HG03575 (cell line): ENCODE data around the gene TBL1Y.
"Not testable (repeated sequence)": the region's sequence is repeated elsewhere in the genome, so short reads cannot be mapped to it uniquely, and the experiment has no call there.

ENCODE experiments used
- ATAC-seq: cut with Tn5 transposase; IDR thresholded peaks from one replicate; pipeline ENCODE4 v1.9.1; 2021; ENCODE audit not compliant: unreplicated experiment, insufficient number of reproducible peaks, low FRiP score; ENCODE audit errors: extremely low read depth

TBL1Y gene

GRCh38 chrY:7040662-7041061 lies 130.2 kb downstream of the TBL1Y start:
- ATAC-seq, result no peak

- ATAC-seq, result no peak
Observed at GRCh38 chrY:7041983-7042382, 131.5 kb downstream of the TBL1Y start.

GRCh38 chrY:7052461-7052860 lies 142.0 kb downstream of the TBL1Y start:
- ATAC-seq, result not testable (repeated sequence)

- ATAC-seq, result no peak
Observed at GRCh38 chrY:7056886-7057285, 146.4 kb downstream of the TBL1Y start.

GRCh38 chrY:7078725-7079124 lies 168.2 kb downstream of the TBL1Y start:
- ATAC-seq, result no peak

DNA sequence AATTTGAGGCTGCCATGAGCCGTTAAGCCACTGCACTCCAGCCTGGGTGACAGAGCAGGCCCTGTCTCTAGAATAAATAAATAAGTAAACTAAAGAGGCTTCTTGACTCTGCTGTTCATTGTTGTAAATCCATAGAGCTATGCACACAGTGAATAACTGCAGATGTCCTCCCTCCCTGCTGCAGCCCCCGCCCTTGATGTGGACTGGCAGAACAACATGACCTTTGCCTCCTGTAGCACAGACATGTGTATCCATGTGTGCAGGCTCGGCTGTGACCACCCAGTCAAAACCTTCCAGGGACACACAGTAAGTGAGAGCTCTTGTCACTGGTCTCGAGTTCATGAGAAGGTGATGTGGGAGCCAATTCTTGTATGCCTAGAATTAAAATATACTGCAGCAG lies 170.1 kb downstream of the TBL1Y start:
- not testable (repeated sequence) for ATAC-seq

DNA sequence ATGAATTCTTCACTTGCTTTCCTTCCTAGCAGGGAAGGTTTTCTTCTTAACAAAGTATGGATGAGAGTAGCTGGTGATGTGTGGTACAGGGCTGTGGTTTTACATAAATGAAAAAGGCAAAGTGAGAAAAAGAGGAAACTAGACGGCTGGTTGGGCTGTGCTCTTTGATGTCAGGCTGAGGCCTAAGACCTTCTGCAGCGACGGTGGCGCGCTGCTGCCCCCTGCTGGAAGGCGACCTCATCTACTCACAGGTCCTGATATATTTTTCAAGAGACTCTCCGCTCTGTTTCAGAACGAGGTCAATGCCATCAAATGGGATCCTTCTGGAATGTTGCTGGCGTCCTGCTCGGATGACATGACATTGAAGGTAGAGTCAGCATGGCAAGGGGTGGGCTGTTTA lies 175.1 kb downstream of the TBL1Y start:
- ATAC-seq, result no peak

GRCh38 chrY:7092836-7093235 lies 182.3 kb downstream of the TBL1Y start:
- no peak for ATAC-seq

GRCh38 chrY:7094365-7094764 lies 183.9 kb downstream of the TBL1Y start:
- no peak for ATAC-seq

DNA sequence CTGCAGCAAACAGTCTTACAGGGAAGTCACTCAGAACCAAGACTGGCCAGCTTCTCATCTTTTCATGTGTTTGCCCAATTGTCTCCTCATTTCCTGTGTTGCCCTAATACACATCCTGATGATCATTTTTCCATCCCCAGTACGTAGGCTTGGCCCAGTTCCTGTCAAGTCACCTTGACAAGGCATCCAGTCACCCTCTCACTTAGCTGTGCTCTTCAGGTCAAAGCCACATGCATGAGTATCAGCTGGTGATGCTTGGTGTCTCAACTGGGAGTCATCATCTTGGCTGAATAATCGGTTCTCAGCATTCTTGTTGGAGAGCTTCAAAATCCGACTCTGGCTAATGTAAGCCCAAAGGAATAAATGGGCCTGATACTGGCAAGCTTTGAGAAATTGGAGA lies 186.5 kb downstream of the TBL1Y start:
- no peak for ATAC-seq

GRCh38 chrY:7099742-7100141 lies 189.2 kb downstream of the TBL1Y start:
- ATAC-seq, result no peak

DNA sequence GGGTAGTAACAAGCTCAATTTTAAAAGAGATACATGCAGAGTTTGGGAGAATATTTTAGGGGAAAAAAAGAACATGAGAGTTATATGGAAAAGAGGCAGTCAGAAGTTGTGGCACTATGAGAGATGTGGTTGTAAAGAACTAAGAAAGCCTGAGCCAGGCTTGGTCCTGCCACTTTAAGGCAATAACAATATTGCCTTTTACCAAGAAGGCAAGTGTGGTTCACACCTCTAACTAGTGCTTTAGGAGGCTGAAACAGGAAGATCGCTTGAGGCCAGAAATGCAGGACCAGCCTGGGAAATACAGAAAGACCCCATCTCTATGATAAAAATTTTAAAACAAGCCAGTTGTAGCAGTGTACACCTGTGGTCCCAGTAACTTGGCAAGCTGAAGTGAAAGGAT lies 192.2 kb downstream of the TBL1Y start:
- ATAC-seq, result no peak

DNA sequence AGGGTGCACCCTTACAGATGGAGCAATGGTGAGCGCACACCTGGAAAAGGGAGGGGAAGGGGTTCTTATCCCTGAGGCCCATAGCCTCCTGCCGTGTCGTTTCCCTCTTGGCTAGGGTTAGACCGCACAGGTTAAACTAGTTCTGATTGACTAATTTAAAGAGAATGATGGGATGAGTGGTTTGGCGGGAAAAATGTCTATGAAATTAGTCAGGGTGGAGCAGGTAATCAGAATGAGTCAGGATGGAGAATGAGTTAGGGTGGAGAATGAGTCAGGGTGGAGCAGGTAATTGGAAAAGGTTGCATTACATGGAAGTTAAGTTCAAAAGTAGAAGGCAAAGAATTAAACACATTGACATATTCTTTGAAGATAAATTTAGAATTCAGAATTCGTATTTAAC lies 196.7 kb downstream of the TBL1Y start:
- no peak for ATAC-seq

DNA sequence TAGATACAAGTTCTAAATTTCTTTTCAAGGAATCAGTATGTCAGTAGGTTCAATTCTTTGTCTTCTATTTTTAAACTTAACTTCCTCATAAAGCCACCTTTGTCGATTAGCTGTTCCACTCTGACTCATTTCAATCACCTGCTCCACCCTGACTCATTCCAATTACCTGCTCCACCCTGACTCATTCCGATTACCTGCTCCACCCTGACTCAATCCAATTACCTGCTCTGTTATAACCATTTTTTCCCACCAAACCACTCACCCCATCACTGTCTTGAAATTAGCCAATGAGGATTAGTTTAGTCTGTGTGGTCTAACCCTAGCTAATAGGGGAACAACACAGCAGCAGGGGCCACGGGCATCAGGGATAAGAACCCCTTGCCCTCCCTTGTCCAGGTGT lies 199.6 kb downstream of the TBL1Y start:
- ATAC-seq, result no peak

DNA sequence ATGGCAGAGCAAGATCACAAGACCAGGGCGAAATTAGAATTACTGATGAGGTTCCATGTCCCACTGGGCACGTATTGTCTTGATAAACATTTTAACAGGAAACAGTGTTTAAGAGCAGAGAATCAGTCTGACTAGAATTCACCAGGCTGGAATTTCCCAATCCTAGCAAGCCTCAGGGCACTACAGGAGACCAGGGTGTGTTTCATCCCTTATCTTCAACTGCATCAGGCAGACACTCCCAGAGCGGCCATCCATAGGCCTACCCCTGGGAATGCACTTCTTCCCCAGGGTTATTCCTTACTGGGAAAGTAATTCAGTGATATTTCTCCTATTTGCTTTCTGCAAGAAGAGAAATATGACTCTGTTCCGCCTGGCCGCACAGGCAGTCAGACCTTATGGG lies 205.4 kb downstream of the TBL1Y start:
- ATAC-seq, result no peak

DNA sequence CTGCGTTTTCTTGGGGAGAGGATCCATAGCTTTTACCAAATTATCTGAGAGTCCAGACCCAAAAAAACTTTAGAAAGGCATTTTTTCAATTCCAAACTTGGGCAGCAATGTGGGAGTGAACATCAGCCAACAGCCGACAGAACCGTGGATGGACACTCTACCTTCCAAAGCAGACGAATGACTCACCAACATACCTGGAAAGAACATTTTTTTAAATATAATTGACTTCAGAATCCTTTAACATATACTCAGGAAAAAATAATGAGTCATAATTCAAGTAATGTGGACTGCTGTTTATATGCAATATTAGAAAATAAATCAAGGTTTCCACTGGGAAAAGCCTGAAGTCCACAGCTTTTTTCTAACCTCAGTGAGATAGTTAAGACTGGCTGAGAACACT lies 211.7 kb downstream of the TBL1Y start:
- no peak for ATAC-seq

GRCh38 chrY:7125136-7126056 lies 214.9 kb downstream of the TBL1Y start:
- ATAC-seq, result no peak

- no peak for ATAC-seq
Observed at GRCh38 chrY:7128211-7128610, 217.7 kb downstream of the TBL1Y start.
